ENCODE results near the gene RNF43.

- TF ChIP-seq CTCF (IDR thresholded peaks at IDR 0.05; ENCODE audit: low read depth, low read length, missing input control): no peak
- no peak for TF ChIP-seq GABPA (IDR thresholded peaks at IDR 0.05 in 1 of 2, conservative IDR thresholded peaks at IDR 0.05 in 1 of 2)
- no peak for TF ChIP-seq RAD21 (IDR thresholded peaks at IDR 0.05)
- no peak for TF ChIP-seq MAX (IDR thresholded peaks at IDR 0.05)
- no peak for TF ChIP-seq YY1 (IDR thresholded peaks at IDR 0.05)
- TF ChIP-seq TAF1 (conservative IDR thresholded peaks at IDR 0.05): no peak
- TF ChIP-seq JUND (IDR thresholded peaks at IDR 0.05): no peak
- TF ChIP-seq EGR1 (IDR thresholded peaks at IDR 0.05; ENCODE audit: low read depth in 2 of 2): no peak
Measured at GRCh38 chr17:58410714-58411407, 6.5 kb downstream of the RNF43 start.
